ENCODE measurements around the gene PPP2R5C. TPM values are rescaled to one million over a fixed set of nuclear protein-coding genes. Genes with fewer than 3 reads are reported as not detected.

PPP2R5C gene
- polyA plus RNA-seq, 1 donor from 2014 or later = 111 TPM

- peak; percentile 46 for TF ChIP-seq MXI1 (conservative IDR thresholded peaks at IDR 0.05; ENCODE audit: poor library complexity, severe bottlenecking)
- TF ChIP-seq CTCF (IDR thresholded peaks at IDR 0.05; ENCODE audit: poor library complexity, severe bottlenecking) = no peak
- peak overlapping the region; percentile 100 for H3K4me3 ChIP-seq (ENCODE audit: low read length)
- no peaks in the 10 kb centered on the region for H3K9me2 ChIP-seq (ENCODE audit: insufficient read depth, low read length)
- H3K27me3 ChIP-seq (ENCODE audit: insufficient read depth, low read depth, low read length) = no peaks in the 10 kb centered on the region
- H3F3A ChIP-seq (ENCODE audit: insufficient read depth, low read length, poor library complexity, severe bottlenecking) = no peaks in the 10 kb centered on the region
- no peaks in the 10 kb centered on the region for H3K36me3 ChIP-seq (ENCODE audit: insufficient read depth, low read length)
- no peaks in the 10 kb centered on the region for H3K79me2 ChIP-seq (replicated peaks; ENCODE audit: insufficient read depth, low read length)
- H3K27ac ChIP-seq (ENCODE audit: low read length) = peak overlapping the region; percentile 75
- H3K9me3 ChIP-seq (ENCODE audit: low read length) = no peaks in the 10 kb centered on the region
- peak overlapping the region; percentile 81 for H3K9ac ChIP-seq (ENCODE audit: low read length)
- H2AFZ ChIP-seq (ENCODE audit: low read depth, low read length) = peak overlapping the region; percentile 13
- H3K4me2 ChIP-seq (ENCODE audit: low read length) = peak overlapping the region; percentile 78
- H4K20me1 ChIP-seq (ENCODE audit: insufficient read depth) = no peaks in the 10 kb centered on the region
Measured at GRCh38 chr14:101760138-101761011, 1.1 kb upstream of the PPP2R5C start.

DNA sequence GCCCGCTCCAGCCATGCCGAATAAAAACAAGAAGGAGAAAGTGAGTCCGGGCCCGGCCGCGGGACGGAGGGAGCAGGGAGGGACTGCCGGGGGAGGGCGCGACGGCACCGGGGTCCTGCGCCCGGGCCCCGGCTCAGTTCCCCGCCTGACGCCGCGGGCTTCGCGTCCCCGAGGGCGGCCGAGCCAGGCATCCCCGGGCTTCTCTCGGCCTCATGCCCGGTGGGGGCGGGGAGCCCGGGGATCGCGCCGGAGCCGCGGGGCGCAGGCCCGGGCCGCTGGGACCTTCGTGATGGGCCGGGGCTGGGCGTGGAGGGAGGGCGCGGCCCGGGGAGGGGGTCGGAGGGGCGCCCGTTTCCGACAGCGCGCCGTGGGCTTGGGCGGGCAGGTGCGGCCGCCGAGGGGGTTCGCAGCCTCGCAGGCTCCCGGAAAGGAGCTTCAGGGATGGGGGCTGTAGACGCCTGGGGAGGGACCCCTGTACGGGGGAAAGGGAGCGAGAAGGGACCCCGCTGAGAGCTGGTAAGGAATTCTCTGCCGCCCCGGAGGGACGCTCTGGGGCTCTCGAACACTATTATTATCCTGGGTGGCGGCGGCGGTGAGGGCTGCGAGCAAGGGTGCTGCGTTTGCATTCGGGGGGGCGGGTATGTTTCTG lies 496 bp downstream of the PPP2R5C start:
- no peak overlapping the region for H3K27ac ChIP-seq (ENCODE audit: low read length)
- no peak for TF ChIP-seq EZH2 (IDR thresholded peaks at IDR 0.05; ENCODE audit: borderline replicate concordance, insufficient read depth, low read length, poor library complexity, severe bottlenecking)
- peak; percentile 59 for TF ChIP-seq MXI1 (conservative IDR thresholded peaks at IDR 0.05; ENCODE audit: poor library complexity, severe bottlenecking)
- H3K9me2 ChIP-seq (ENCODE audit: insufficient read depth, low read length) = no peaks in the 10 kb centered on the region
- H2AFZ ChIP-seq (ENCODE audit: low read depth, low read length) = peak overlapping the region; percentile 51
- no peaks in the 10 kb centered on the region for H4K20me1 ChIP-seq (ENCODE audit: insufficient read depth)
- H3K9me3 ChIP-seq (ENCODE audit: low read length) = no peaks in the 10 kb centered on the region
- peak overlapping the region; percentile 81 for H3K4me3 ChIP-seq (ENCODE audit: low read length)
- H3K36me3 ChIP-seq (ENCODE audit: insufficient read depth, low read length) = no peaks in the 10 kb centered on the region
- no peaks in the 10 kb centered on the region for H3K27me3 ChIP-seq (ENCODE audit: insufficient read depth, low read depth, low read length)
- H3K79me2 ChIP-seq (replicated peaks; ENCODE audit: insufficient read depth, low read length) = no peaks in the 10 kb centered on the region
- no peaks in the 10 kb centered on the region for H3F3A ChIP-seq (ENCODE audit: insufficient read depth, low read length, poor library complexity, severe bottlenecking)
- peak overlapping the region; percentile 74 for H3K9ac ChIP-seq (ENCODE audit: low read length)
- H3K4me2 ChIP-seq (ENCODE audit: low read length) = peak overlapping the region; percentile 65

DNA sequence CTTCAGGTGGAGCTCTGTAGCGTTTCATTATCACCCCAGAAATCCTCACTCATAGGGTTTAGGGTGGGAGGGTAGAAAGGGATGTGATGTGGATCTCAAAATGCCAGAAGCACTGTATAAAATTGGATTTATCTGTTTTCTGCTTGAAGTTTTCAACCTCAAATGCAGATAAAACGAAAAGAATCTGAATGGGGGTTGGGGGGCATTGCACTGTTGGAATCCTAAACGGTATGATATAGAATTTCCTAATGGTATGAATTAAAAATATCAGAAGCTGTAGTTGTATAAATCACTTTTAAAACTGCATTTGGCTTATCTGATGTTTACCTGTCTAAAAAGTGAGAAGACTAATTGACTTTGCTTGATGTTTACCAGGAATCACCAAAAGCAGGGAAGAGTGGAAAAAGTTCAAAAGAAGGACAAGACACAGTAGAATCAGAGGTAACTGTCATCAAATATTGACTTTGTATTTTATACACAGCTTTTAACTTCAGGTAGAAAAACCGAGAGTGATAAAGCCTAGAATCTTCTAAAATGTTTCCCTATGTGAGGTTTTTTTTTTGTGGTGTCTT lies 1.1 kb downstream of the PPP2R5C start:
- no peaks in the 10 kb centered on the region for H3F3A ChIP-seq (ENCODE audit: insufficient read depth, low read length, poor library complexity, severe bottlenecking)
- no peaks in the 10 kb centered on the region for H3K79me2 ChIP-seq (replicated peaks; ENCODE audit: insufficient read depth, low read length)
- H3K36me3 ChIP-seq (ENCODE audit: insufficient read depth, low read length) = no peaks in the 10 kb centered on the region
- H3K4me3 ChIP-seq (ENCODE audit: low read length) = peak overlapping the region; percentile 81
- no peaks in the 10 kb centered on the region for H4K20me1 ChIP-seq (ENCODE audit: insufficient read depth)
- no peak overlapping the region for H3K27ac ChIP-seq (ENCODE audit: low read length)
- TF ChIP-seq RAD21 (conservative IDR thresholded peaks at IDR 0.05) (no peak), MXI1 (conservative IDR thresholded peaks at IDR 0.05; ENCODE audit: poor library complexity, severe bottlenecking) (no peak), POLR2AphosphoS5 (IDR thresholded peaks at IDR 0.05) (no peak), SMC3 (conservative IDR thresholded peaks at IDR 0.05; ENCODE audit: poor library complexity) (no peak), EZH2 (IDR thresholded peaks at IDR 0.05; ENCODE audit: borderline replicate concordance, insufficient read depth, low read length, poor library complexity, severe bottlenecking) (no peak), CTCF (IDR thresholded peaks at IDR 0.05; ENCODE audit: poor library complexity, severe bottlenecking) (no peak), EP300 (conservative IDR thresholded peaks at IDR 0.05; ENCODE audit: poor library complexity, severe bottlenecking) (no peak), TAF1 (IDR thresholded peaks at IDR 0.05; ENCODE audit: low read depth) (no peak)
- H2AFZ ChIP-seq (ENCODE audit: low read depth, low read length) = peak overlapping the region; percentile 51
- no peaks in the 10 kb centered on the region for H3K27me3 ChIP-seq (ENCODE audit: insufficient read depth, low read depth, low read length)
- H3K4me2 ChIP-seq (ENCODE audit: low read length) = peak overlapping the region; percentile 65
- H3K9ac ChIP-seq (ENCODE audit: low read length) = peak overlapping the region; percentile 74
- H3K9me2 ChIP-seq (ENCODE audit: insufficient read depth, low read length) = no peaks in the 10 kb centered on the region
- H3K9me3 ChIP-seq (ENCODE audit: low read length) = no peaks in the 10 kb centered on the region
